HEK293T (cell line): Measurements from ENCODE around the gene GALNT13.

Source experiments
- ARNT ChIP-seq: fragments of 450-650 bp; IDR thresholded peaks from 2 replicates; pipeline ENCODE4 v1.6.1; 2017; ENCODE audit warnings: mild to moderate bottlenecking
- BHLHE40 ChIP-seq: fragments of 450-650 bp; IDR thresholded peaks from 2 replicates; pipeline ENCODE4 v1.6.1; 2016; ENCODE audit warnings: mild to moderate bottlenecking, moderate library complexity, borderline replicate concordance
- CTBP1 ChIP-seq: fragments of 450-650 bp; IDR thresholded peaks from 2 replicates; pipeline ENCODE4 v1.6.1; 2016; ENCODE audit warnings: borderline replicate concordance
- ELF4 ChIP-seq: fragments of 450-650 bp; IDR thresholded peaks from 2 replicates; pipeline ENCODE4 v1.6.1; 2017; ENCODE audit warnings: antibody characterized with exemption
- FOXA1 ChIP-seq: fragments of 450-650 bp; IDR thresholded peaks from 2 replicates; pipeline ENCODE4 v1.6.1; 2016; ENCODE audit warnings: mild to moderate bottlenecking
- FOXK2 ChIP-seq: fragments of 450-650 bp; IDR thresholded peaks from 2 replicates; pipeline ENCODE4 v1.6.1; 2016; ENCODE audit warnings: mild to moderate bottlenecking
- FOXM1 ChIP-seq: fragments of 450-650 bp; IDR thresholded peaks from 2 replicates; pipeline ENCODE4 v1.6.1; 2017; ENCODE audit warnings: mild to moderate bottlenecking, borderline replicate concordance
- HDGF ChIP-seq: fragments of 450-650 bp; IDR thresholded peaks from 2 replicates; pipeline ENCODE4 v1.6.1; 2017; ENCODE audit warnings: antibody characterized with exemption, borderline replicate concordance
- LEF1 ChIP-seq: fragments of 450-650 bp; IDR thresholded peaks from 2 replicates; pipeline ENCODE4 v1.6.1; 2017; ENCODE audit warnings: mild to moderate bottlenecking, borderline replicate concordance
- NFRKB ChIP-seq: fragments of 450-650 bp; IDR thresholded peaks from 2 replicates; pipeline ENCODE4 v1.6.1; 2016; ENCODE audit warnings: mild to moderate bottlenecking, moderate library complexity
- SP1 ChIP-seq: fragments of 450-650 bp; IDR thresholded peaks from 2 replicates; pipeline ENCODE4 v1.6.1; 2017
- SUZ12 ChIP-seq: fragments of 450-650 bp; IDR thresholded peaks from 2 replicates; pipeline ENCODE4 v1.6.1; 2016; ENCODE audit warnings: mild to moderate bottlenecking
- TARDBP ChIP-seq: fragments of 450-650 bp; IDR thresholded peaks from 2 replicates; pipeline ENCODE4 v1.6.1; 2016
- ZNF384 ChIP-seq: fragments of 450-650 bp; IDR thresholded peaks from 2 replicates; pipeline ENCODE4 v1.6.1; 2016

GRCh38 chr2:154443919-154444318 is 572.2 kb downstream of the GALNT13 start:
- no peak for TF ChIP-seq FOXK2
- no peak for TF ChIP-seq BHLHE40
- no peak for TF ChIP-seq ELF4
- no peak for TF ChIP-seq ZNF384
- TF ChIP-seq SP1, result no peak
- TF ChIP-seq FOXM1, result no peak
- no peak for TF ChIP-seq LEF1
- TF ChIP-seq SUZ12, result no peak
- TF ChIP-seq FOXA1, result no peak
- TF ChIP-seq NFRKB, result no peak
- TF ChIP-seq TARDBP, result no peak
- no peak for TF ChIP-seq HDGF
- TF ChIP-seq CTBP1, result no peak
- TF ChIP-seq ARNT, result no peak
